Measurements from ENCODE around the gene TP53BP1. TPM values are rescaled to one million over a fixed set of nuclear protein-coding genes. Genes with fewer than 3 reads are reported as not detected.
A peak's percentile ranks its signal among the peaks of the same experiment; 100 is the strongest.

TP53BP1 gene
- total and polyA plus RNA-seq, 2 of the 13 experiments (the other 11 are each of a cell fraction or from before 2014, with no cell fraction given), result 17.1 to 17.4 TPM

- peak; percentile 73 for TF ChIP-seq PATZ1 (CRISPR knock-in tag; IDR thresholded peaks at IDR 0.05)
- peak; percentile 96 for TF ChIP-seq SP4 (CRISPR knock-in tag; IDR thresholded peaks at IDR 0.05)
- TF ChIP-seq ZNF788 (CRISPR knock-in tag; IDR thresholded peaks at IDR 0.05; ENCODE audit: borderline replicate concordance), result peak; percentile 27; the same call in 1 of the 2 replicates
- TF ChIP-seq ZNF512 (CRISPR knock-in tag; IDR thresholded peaks at IDR 0.05), result no peak
- no peak for TF ChIP-seq ZNF75D (CRISPR knock-in tag; IDR thresholded peaks at IDR 0.05; ENCODE audit: borderline replicate concordance)
- 0 out of 2 replicates have a peak, but pooled peaks have one; percentile 46 for TF ChIP-seq TSC22D2 (CRISPR knock-in tag; IDR thresholded peaks at IDR 0.05; ENCODE audit: borderline replicate concordance)
- peak; percentile 24 for TF ChIP-seq XRCC5 (optimal IDR thresholded peaks at IDR 0.05; ENCODE audit: low read length)
- TF ChIP-seq RFX1 (IDR thresholded peaks at IDR 0.05), result peak; percentile 99
- TF ChIP-seq NFYC (CRISPR knock-in tag; IDR thresholded peaks at IDR 0.05), result peak; percentile 82
- peak; percentile 24 for TF ChIP-seq SKI (IDR thresholded peaks at IDR 0.05; ENCODE audit: partially characterized antibody)
- TF ChIP-seq KLF6 (CRISPR knock-in tag; IDR thresholded peaks at IDR 0.05), result peak; percentile 66
- TF ChIP-seq MAX (IDR thresholded peaks at IDR 0.05), result peak; percentile 64
- TF ChIP-seq KMT2B (CRISPR knock-in tag; IDR thresholded peaks at IDR 0.05), result 0 out of 2 replicates have a peak, but pooled peaks have one; percentile 38
- TF ChIP-seq POLR2AphosphoS5 (IDR thresholded peaks at IDR 0.05; ENCODE audit: low read depth, low read length), result peak; percentile 32; the same call in 1 of the 2 replicates
- peak; percentile 99 for TF ChIP-seq MXI1 (IDR thresholded peaks at IDR 0.05; ENCODE audit: borderline replicate concordance, low read depth, low read length)
- peak; percentile 75 for TF ChIP-seq MNT (IDR thresholded peaks at IDR 0.05)
- TF ChIP-seq AFF4 (CRISPR knock-in tag; IDR thresholded peaks at IDR 0.05), result no peak
- no peak for TF ChIP-seq ZMAT3 (CRISPR knock-in tag; conservative IDR thresholded peaks at IDR 0.05)
- no peak for TF ChIP-seq ZKSCAN8 (CRISPR knock-in tag; IDR thresholded peaks at IDR 0.05; ENCODE audit: borderline replicate concordance)
- peak; percentile 47; the same call in 1 of the 2 replicates for TF ChIP-seq TARDBP (CRISPR knock-in tag; IDR thresholded peaks at IDR 0.05)
- TF ChIP-seq BORCS8-MEF2B (CRISPR knock-in tag; IDR thresholded peaks at IDR 0.05), result peak; percentile 60; the same call in 1 of the 2 replicates
These were observed 17.4 kb upstream of the TP53BP1 start (continued) for GRCh38 chr15:43510200-43511011.

Data from HepG2 (cell line).